ENCODE results near the gene LAD1. TPM values are rescaled to one million over a fixed set of nuclear protein-coding genes. Genes with fewer than 3 reads are reported as not detected.

LAD1 gene
- total RNA-seq, 1 donor from 2014 or later = not detected

- Mint-ChIP-seq H3K4me1 (no peaks in the 10 kb centered on the region), H3K9me3 (no peaks in the 10 kb centered on the region), H3K36me3 (ENCODE audit: low read depth) (no peaks in the 10 kb centered on the region), H3K27ac (ENCODE audit: unreplicated experiment) (peak overlapping the region; percentile 43), H3K4me3 (no peak overlapping the region), H3K27me3 (ENCODE audit: low read depth) (peaks cover 3% of the 10 kb centered on the region)
- peak; percentile 44 for DNase-seq (ENCODE audit: low read depth, low spot score)
- TF ChIP-seq CTCF (conservative IDR thresholded peaks at IDR 0.05) = peak; percentile 84
Observed at GRCh38 chr1:201385299-201385891, 13.7 kb downstream of the LAD1 start.

- Mint-ChIP-seq H3K9me3 (no peaks in the 10 kb centered on the region), H3K36me3 (ENCODE audit: low read depth) (no peaks in the 10 kb centered on the region), H3K27me3 (ENCODE audit: low read depth) (peaks cover 3% of the 10 kb centered on the region), H3K4me3 (no peak overlapping the region), H3K4me1 (no peaks in the 10 kb centered on the region), H3K27ac (ENCODE audit: unreplicated experiment) (peak overlapping the region; percentile 45)
- TF ChIP-seq CTCF (conservative IDR thresholded peaks at IDR 0.05) = no peak
- DNase-seq (ENCODE audit: low read depth, low spot score) = no peak
Observed at GRCh38 chr1:201384406-201384782, 14.7 kb downstream of the LAD1 start.

DNA sequence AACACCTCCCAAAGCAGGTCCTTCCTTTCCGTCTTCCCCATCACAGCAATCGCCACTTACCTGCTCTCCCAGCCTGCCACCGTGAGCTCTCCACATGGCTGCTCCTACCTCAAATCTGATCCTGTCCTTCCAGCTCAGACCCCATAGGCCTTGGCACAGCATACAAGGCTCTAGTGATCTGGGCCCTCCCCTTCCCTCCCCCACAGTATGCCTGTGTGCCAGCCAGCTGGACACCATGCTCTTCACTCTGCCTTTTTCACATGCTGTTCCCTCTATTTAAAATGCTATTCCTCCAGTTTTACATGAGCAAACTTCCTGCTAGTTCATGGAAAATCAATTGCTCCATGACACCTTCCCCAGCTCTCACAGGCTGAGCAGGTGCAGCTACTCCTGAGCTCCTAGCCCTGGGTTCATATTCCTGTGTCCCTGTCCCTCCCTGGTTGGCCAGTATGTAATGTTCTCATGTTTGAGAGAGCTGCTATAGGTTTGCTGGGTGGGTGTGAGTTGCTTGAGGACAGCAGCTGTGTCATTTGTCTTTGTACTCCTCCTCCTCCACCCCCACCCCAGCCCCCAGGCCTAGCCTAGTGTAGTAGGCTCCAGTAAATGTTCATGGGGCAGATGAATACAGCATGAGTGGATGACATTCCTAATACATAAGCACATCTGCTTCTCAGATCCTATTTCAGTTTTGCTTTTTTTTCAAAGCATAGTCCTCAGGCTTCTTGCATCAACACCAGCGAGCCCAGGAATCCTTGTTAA is 15.3 kb downstream of the LAD1 start:
- no peak for TF ChIP-seq CTCF (conservative IDR thresholded peaks at IDR 0.05)
- Mint-ChIP-seq H3K27ac (ENCODE audit: unreplicated experiment) (peak overlapping the region; percentile 45), H3K27me3 (ENCODE audit: low read depth) (peaks cover 3% of the 10 kb centered on the region), H3K36me3 (ENCODE audit: low read depth) (no peaks in the 10 kb centered on the region), H3K9me3 (no peaks in the 10 kb centered on the region), H3K4me1 (no peaks in the 10 kb centered on the region), H3K4me3 (no peak overlapping the region)
- DNase-seq (ENCODE audit: low read depth, low spot score) = no peak

GRCh38 chr1:201381130-201381529 is 18.0 kb downstream of the LAD1 start:
- H3K4me1 Mint-ChIP-seq = no peaks in the 10 kb centered on the region
- H3K27me3 Mint-ChIP-seq (ENCODE audit: low read depth) = no peaks in the 10 kb centered on the region
- DNase-seq (ENCODE audit: low read depth, low spot score) = no peak
- no peak for TF ChIP-seq CTCF (conservative IDR thresholded peaks at IDR 0.05)
- no peaks in the 10 kb centered on the region for H3K36me3 Mint-ChIP-seq (ENCODE audit: low read depth)
- H3K4me3 Mint-ChIP-seq = no peak overlapping the region
- H3K27ac Mint-ChIP-seq (ENCODE audit: unreplicated experiment) = peak overlapping the region; percentile 91
- H3K9me3 Mint-ChIP-seq = no peaks in the 10 kb centered on the region

DNA sequence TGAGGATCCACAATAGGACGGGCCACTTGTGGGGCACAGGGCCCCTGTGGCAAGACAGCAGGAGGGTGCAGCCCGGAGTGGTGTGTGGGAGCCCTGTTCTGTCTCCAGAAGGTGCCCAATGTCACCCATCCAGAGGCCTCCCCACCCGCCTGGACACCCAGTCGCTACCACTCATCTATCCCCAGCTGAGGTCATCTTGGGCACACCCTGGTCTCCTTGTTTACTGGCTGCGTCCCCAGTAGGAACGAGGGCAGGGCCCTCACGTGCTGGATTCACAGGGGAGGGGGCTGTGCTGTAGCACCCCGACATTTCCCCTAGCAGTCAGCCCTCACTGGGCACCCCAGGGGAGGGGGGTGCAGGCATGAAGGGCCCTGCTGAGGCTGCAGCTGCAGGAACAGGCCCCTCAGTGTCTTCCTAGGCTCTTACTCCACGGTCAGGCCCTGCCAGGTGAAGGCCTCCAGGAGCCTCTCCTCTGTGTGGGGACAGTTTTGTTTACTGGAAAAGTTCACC is 19.3 kb downstream of the LAD1 start:
- DNase-seq (ENCODE audit: low read depth, low spot score) = no peak
- TF ChIP-seq CTCF (conservative IDR thresholded peaks at IDR 0.05) = no peak
- H3K9me3 Mint-ChIP-seq = no peaks in the 10 kb centered on the region
- no peak overlapping the region for H3K27ac Mint-ChIP-seq (ENCODE audit: unreplicated experiment)
- H3K36me3 Mint-ChIP-seq (ENCODE audit: low read depth) = no peaks in the 10 kb centered on the region
- no peak overlapping the region for H3K4me3 Mint-ChIP-seq
- peaks cover under 1% of the 10 kb centered on the region for H3K27me3 Mint-ChIP-seq (ENCODE audit: low read depth)
- no peaks in the 10 kb centered on the region for H3K4me1 Mint-ChIP-seq
